GM21526 (cell line): ENCODE results near the gene ABCA1.
"Not testable (repeated sequence)": the region's sequence is repeated elsewhere in the genome, so short reads cannot be mapped to it uniquely, and the experiment has no call there.

Experiments
- ATAC-seq: cut with Tn5 transposase; IDR thresholded peaks from one replicate; pipeline ENCODE4 v1.9.1; 2021; ENCODE audit warnings: moderate library complexity; ENCODE audit not compliant: unreplicated experiment, low FRiP score

ABCA1 gene

GRCh38 chr9:104927912-104928740 lies at the start of gene ABCA1:
TSS of gene ABCA1 (minus strand) at chr9:104928155. CDS start at chr9:104903679, 24,476 bp downstream.
- no peak for ATAC-seq

- no peak for ATAC-seq
These were observed 49.6 kb upstream of the ABCA1 start for GRCh38 chr9:104977580-104977979.

- no peak for ATAC-seq
These were observed 49.2 kb upstream of the ABCA1 start for GRCh38 chr9:104977168-104977567.

- not testable (repeated sequence) for ATAC-seq
These were observed 48.1 kb upstream of the ABCA1 start for GRCh38 chr9:104975966-104976595.

- no peak for ATAC-seq
These were observed 46.4 kb upstream of the ABCA1 start for GRCh38 chr9:104974053-104974962.

- ATAC-seq: no peak
These were observed 44.4 kb upstream of the ABCA1 start for GRCh38 chr9:104972242-104972866.

GRCh38 chr9:104971511-104971910 lies 43.6 kb upstream of the ABCA1 start:
- ATAC-seq: no peak

- ATAC-seq: no peak
These were observed 42.5 kb upstream of the ABCA1 start for GRCh38 chr9:104970271-104970987.

GRCh38 chr9:104969116-104969515 lies 41.2 kb upstream of the ABCA1 start:
- no peak for ATAC-seq

GRCh38 chr9:104968025-104968982 lies 40.3 kb upstream of the ABCA1 start:
- peak; percentile 99 for ATAC-seq

- no peak for ATAC-seq
These were observed 35.1 kb upstream of the ABCA1 start for GRCh38 chr9:104963076-104963475.

- no peak for ATAC-seq
These were observed 33.9 kb upstream of the ABCA1 start for GRCh38 chr9:104961701-104962359.

GRCh38 chr9:104961238-104961637 lies 33.3 kb upstream of the ABCA1 start:
- peak; percentile 74 for ATAC-seq

- no peak for ATAC-seq
These were observed 32.7 kb upstream of the ABCA1 start for GRCh38 chr9:104960662-104961061.

- no peak for ATAC-seq
These were observed 30.8 kb upstream of the ABCA1 start for GRCh38 chr9:104958751-104959150.

- ATAC-seq: not testable (repeated sequence)
These were observed 30.1 kb upstream of the ABCA1 start for GRCh38 chr9:104958006-104958405.

- ATAC-seq: no peak
These were observed 23.5 kb upstream of the ABCA1 start for GRCh38 chr9:104951487-104951886.

GRCh38 chr9:104950838-104951237 lies 22.9 kb upstream of the ABCA1 start:
- ATAC-seq: no peak
